Activated CD8-positive, alpha-beta memory T cell treated with anti-CD3 and anti-CD28 coated beads for 4 hours (primary cell): ENCODE data around the gene COX6B2.

Source experiments
- DNase-seq, 2 donors: peaks; one replicate each; pipeline ENCODE4 v3.0.0-alpha.2; 2020; ENCODE audit warnings: low read depth in 2 of 2

COX6B2 gene

DNA sequence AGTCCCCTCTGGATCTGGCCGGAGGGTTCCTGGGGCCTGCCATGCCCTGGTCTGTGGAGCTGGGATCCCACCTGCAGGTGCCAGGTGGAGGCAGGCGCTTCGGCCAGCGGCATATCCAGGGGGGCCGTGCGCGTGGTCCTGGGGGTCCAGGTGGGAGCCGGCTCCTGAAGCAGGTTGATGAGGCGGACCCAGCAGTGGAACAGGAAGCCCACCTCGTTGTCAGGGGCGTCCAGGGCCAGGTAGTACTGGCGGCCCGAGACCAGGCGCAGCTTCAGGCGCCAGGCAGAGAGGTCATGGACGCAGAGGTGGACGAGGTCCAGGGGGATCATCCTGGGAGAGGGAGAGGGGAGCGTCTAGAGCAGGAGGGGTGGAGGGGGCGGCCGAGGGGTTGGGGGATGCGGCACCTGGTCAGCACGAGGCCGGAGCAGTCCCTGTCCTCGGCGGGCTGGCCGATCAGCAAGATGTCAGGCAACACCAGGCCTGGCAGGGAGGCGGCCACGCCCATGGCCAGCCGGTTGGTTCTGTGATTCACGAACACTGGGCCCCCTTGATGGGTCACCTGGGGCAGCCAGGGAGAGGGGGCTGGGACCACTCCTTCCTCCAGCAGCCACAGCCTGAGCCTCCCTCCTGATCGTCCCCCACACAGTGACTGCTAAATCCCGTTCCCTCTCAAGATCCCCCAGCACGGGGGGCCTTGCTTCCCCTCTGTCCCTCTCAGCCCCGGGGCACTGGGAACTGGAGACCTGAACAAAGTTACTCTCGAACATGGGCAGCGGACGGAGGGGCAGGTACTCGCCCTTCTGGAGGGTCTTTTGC lies 7.9 kb upstream of the COX6B2 start:
- DNase-seq: no peak

- no peak for DNase-seq
These were observed 6.4 kb upstream of the COX6B2 start for GRCh38 chr19:55360902-55361301.

DNA sequence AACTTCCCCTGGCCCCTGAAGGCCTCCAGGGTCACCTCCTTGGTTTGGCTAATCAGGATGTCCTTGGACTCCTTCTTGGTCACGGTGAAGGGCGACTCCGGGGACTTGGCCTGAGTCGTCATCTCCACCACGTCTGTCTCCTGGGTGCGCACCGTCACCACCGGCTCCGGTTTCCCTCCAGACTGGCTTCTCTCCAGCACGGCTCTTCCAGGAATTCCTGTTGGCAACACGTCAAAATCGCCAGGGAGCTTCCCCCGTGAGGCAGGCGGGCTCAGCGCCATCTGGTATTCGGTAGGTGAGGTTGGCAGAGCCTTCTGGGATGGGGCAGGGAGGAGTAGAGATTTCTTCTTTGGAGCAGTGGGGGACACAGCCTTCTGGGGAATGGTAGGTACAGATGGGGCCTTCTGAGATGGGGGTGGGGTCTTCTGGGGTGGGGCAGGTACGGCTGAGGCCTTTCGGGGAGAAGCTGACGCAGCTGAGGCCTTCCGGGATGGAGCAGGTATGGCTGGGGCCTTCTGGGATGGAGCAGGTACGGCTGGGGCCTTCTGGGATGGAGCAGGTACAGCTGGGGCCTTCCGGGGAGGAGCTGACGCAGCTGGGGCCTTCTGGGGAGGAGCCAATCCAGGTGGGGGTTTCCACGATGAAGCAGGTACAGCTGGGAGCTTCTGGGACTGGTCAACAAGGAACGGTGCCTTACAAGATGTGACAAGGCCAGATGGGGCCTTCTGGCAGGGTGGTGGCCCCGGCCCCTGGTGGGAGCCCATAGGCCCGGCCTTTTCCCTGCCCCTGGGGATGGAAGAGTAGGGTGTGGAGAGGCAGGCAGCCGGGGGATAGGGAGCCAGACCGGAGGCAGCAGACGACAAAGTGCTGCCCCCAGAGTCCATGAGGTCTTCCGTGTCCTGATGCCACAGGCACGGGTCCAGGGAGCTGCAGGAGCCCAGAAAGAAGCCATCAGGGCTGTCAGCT lies 4.7 kb upstream of the COX6B2 start:
- no peak for DNase-seq

- no peak for DNase-seq
These were observed 4.0 kb upstream of the COX6B2 start for GRCh38 chr19:55358493-55358892.

DNA sequence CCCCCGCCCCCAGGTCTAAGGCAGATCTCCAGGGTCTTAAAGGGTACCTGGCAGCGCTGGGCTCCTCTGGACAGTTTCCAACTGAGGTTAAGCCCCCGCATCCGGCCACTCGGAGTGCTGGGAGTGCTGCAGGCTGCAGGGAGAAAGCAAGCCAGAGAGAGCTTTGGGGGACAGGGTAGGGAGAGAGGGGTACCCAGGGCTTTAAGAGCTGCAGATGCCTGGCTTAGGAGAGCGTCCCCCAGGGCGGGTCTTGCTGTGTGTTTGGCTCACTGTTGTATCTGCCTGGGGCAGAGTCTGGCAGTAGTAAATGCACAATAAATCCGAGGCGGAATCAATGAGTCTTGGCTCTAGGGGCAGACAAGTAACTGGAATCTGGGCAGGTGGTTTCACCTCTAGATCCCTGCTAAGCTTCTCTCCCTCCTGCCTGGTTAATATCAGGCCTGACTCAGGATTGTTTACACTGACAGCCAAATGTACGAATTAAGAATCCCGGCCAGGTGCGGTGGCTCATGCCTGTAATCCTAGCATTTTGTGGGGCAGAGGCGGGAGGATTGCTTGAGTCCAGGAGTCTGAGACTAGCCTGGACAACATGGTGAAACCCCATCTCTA lies 798 bp upstream of the COX6B2 start:
- DNase-seq: no peak

DNA sequence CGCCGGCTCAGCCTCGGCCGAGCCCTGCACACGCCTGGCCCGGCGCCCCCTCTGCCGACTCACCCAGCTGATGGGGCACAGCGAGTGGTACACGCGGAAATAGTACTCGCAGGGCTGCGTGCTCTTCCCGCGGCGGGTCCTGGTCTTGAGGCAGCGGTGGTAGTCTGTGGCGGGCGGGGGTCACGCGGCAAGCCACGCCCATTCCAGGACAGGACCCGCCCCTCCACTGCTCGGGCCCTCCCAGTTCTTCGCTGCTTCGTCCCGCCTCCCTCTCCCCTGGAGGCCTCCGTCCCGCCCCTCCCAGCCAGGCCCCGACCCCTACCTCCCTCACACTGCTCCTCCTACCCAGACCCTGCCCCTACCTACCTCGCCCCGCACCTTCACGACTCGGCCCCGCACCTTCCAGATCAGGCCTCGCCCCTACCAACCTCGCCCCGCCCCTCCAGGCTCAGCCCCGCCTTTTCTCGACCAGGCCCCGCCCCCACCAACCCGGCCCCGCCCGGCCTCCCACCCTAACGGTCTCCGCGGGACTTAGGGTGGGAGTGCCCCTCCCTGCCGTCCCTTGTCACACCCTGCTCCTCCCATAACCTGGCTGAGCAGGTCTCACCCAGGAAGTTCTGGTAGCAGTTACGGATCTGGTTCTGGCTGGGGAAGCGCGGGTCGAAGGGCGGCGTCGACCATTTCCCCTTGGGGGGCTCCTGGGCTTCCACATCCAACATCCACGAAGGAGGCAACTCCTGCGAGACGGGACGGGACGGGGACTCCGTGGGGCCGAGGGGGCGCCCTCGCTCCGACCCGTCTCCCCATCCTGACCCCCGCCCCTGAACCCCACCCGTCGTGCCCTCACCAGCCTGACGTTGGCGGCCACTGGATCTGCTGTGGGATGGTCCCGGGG lies 469 bp downstream of the COX6B2 start:
- no peak for DNase-seq

- no peak for DNase-seq
These were observed 1.1 kb downstream of the COX6B2 start for GRCh38 chr19:55353356-55353802.

DNA sequence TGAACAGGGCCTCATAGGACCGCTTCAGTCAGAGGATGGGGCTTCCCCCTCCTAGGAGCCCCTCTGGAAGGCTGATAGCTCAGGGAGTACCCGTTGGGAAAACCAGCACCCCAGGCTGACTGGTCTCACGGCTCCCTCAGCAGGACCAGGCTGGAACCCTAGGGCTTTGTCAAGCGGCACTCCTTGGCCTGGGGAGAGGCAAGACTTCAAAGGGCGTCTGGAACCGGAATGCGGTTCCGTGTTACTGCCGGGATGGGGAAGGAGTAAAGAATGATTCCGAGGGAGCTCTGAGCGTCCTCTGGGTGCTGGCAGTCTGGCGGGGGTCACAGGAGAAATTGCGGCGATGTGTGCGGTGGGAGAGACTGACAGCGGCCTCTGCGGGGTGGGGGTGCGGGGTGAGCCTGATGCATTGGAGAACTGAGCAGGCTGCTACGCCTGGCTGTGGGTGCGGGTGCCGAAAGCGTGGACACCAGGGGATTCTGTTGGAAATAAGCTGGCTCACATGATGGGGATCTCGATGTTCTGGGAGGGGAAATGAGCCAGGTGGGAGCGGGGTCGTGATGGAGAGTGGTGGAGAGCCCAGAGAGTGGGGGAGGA lies 1.9 kb downstream of the COX6B2 start:
- DNase-seq: no peak

DNA sequence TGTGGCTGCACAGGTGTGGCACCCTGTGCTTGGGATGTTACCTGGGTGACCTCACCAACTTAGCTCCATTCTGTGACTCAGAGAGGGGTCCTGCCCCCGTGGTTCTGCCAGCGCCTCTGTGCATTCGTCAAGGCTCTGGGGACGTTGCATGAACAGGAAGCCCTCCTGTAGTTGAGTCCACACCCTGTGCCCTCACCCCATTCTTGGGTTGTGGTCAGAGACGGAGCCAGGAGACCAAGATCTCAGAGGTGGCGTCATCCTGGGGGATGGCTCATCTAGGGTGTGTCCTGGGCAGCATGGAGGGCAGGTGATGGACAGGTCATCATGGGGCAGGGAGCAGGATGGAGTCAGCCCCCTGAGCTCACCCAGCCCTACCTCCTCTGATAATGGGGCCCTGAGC lies 2.5 kb downstream of the COX6B2 start:
- no peak for DNase-seq

DNA sequence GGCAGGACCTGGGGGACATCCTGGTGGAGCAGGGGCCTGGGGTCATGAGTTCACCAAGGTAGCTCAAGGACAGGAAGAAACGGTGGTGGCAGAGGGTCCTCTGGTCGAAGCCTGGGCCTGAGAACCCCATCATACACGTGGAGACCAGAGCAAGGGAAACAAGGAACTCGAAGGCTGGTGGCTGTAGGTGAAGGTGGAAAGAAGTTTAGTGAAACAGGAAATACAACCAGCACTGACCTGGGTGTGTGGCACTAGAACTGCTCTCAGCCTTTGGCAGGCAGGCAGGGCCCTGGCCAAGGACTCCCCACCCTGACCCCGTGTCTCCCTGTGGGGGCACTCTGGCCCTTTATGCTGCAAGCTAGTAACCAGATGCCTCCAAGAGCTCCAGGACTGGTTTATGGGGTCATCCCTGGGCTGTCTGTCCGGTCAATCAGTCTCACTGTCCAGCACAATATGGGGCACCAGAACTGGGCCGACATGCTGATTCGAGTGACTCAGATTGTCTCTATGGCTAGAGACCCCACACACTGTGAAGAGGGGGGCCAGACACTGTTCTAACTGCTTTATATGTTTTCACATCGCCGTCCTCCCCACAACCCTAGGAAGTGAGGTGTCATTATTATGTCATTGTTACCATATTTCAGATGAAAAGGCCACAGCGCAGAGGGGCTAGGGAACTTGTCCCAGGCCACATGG lies 3.8 kb downstream of the COX6B2 start:
- DNase-seq: no peak

- DNase-seq: no peak
These were observed 6.0 kb downstream of the COX6B2 start for GRCh38 chr19:55348317-55349034.

DNA sequence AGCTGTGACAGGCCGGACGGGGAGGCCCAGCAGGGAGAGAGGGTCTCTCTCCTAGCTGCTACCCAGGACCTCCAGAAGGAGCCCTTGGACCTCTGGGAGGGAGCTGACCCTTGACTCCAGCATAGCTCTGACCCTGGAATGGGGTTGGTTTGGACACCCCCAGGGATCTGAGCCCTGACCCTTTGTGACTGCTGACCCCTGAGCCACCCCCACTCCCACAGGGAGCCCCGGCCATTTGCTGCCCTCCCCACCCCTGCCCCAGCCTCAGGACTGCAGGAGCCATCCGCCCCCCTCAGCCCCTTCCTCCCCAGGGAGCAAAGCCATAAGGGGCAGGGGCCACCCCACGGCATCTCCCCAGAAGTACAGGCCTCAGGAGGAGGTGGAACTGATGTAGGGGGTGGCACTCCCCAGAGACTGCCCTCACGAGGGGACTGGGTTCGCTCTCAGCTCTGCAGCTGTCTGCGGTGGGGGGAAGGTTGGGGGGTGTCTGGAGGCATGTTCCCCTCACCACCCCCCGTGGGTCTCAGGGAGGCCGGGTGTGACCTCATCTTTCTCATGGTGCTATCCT lies 7.0 kb downstream of the COX6B2 start:
- no peak for DNase-seq

- DNase-seq: no peak
These were observed 7.6 kb downstream of the COX6B2 start for GRCh38 chr19:55346725-55347441.

DNA sequence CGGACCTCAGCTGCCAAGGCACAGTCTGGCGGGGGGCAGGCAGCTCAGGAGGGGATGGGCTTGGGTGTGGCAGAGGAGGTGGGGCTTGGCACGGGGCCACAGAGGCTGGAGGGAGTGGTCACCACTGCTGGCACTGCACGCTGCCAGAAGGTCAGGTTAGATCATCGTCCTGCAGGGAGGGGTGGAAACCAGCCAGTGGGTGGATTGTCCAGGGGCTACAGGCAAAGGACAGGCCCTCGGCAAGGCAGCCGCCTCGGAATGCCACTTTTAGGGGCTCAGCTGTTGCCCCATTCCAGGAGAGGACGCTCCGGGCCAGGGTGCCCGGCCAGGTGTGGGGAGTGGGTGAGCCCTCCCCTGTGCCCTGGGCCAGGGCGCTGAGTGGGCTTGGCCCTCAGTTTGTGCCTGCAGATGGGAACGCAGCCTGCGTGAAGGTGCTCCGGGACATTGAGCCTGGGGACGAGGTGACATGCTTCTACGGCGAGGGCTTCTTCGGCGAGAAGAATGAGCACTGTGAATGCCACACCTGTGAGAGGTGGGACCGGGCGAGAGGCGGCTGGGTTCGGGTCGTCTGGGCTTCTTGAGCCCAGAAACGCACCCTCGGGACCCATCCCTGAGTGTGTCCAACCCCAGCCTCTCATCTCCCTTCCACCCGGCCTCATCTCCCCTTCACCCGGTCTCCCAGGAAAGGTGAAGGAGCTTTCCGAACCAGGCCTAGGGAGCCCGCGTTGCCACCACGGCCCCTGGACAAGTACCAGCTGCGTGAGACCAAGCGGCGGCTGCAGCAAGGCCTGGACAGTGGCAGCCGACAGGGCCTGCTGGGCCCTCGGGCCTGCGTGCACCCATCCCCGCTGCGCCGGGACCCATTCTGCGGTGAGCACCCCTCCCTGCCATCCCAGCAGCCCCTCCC lies 8.4 kb downstream of the COX6B2 start:
- DNase-seq: no peak

- DNase-seq: no peak
These were observed 9.3 kb downstream of the COX6B2 start for GRCh38 chr19:55345101-55345817.

DNA sequence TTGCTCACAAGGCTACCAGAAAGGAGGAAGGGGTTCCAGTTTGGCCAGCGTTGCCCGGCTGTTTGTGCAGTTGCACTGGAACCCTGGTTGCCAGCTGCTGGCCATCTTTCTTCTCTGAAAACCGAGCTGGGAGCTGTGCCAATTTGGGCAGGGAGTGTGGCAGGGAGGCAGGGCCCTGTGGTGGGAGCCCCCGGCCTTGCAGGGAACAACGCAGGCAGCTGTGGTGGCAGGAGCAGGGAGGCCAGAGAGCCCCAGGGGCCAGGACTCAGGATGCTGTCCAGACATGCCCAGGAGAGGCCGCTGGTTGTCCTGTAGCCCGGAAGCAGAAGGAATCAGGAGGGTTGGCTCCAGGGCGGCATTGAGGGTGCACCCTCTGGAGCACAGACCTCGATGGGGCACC lies 10.1 kb downstream of the COX6B2 start:
- no peak for DNase-seq
